Stimulated activated CD8-positive, alpha-beta memory T cell treated with anti-CD3 and anti-CD28 coated beads, Interleukin-4, amount 100 ng/mL, for 24 hours (primary cell): ENCODE measurements around the gene RNF31.
A peak's percentile ranks its signal among the peaks of the same experiment; 100 is the strongest.

Source experiments
- DNase-seq: peaks from one replicate; pipeline ENCODE4 v3.0.0-alpha.2; 2020; ENCODE audit warnings: low read depth

RNF31 gene

GRCh38 chr14:24182110-24182882 lies 35.0 kb downstream of the RNF31 start:
- no peak for DNase-seq

- DNase-seq = no peak
These were observed 35.8 kb downstream of the RNF31 start for GRCh38 chr14:24183014-24183481.

GRCh38 chr14:24184104-24184970 lies 37.0 kb downstream of the RNF31 start:
- no peak for DNase-seq

GRCh38 chr14:24185026-24185425 lies 37.7 kb downstream of the RNF31 start:
- DNase-seq = no peak

GRCh38 chr14:24185741-24186140 lies 38.4 kb downstream of the RNF31 start:
- no peak for DNase-seq

- no peak for DNase-seq
These were observed 39.7 kb downstream of the RNF31 start for GRCh38 chr14:24186831-24187538.

- no peak for DNase-seq
These were observed 40.2 kb downstream of the RNF31 start for GRCh38 chr14:24187539-24187915.

GRCh38 chr14:24188251-24189058 lies 41.2 kb downstream of the RNF31 start, which contains the start of gene IPO4:
TSS of gene IPO4 (minus strand) at chr14:24188816. CDS start at chr14:24188787, 29 bp downstream.
- DNase-seq = peak; percentile 92

GRCh38 chr14:24189059-24189375 lies 41.7 kb downstream of the RNF31 start:
- no peak for DNase-seq

GRCh38 chr14:24189460-24189859 lies 42.2 kb downstream of the RNF31 start:
- no peak for DNase-seq

- no peak for DNase-seq
These were observed 43.1 kb downstream of the RNF31 start for GRCh38 chr14:24190416-24190815.

- DNase-seq = no peak
These were observed 45.6 kb downstream of the RNF31 start for GRCh38 chr14:24192933-24193332.

GRCh38 chr14:24194186-24194872 lies 47.0 kb downstream of the RNF31 start:
- DNase-seq = no peak

GRCh38 chr14:24194873-24195185 lies 47.5 kb downstream of the RNF31 start:
- no peak for DNase-seq

- DNase-seq = peak; percentile 79
These were observed 48.1 kb downstream of the RNF31 start, which contains the start of gene TM9SF1 for GRCh38 chr14:24195186-24196070. TSS of gene TM9SF1 (minus strand) at chr14:24195441. CDS start at chr14:24195019, 422 bp downstream.

GRCh38 chr14:24196071-24197055 lies 49.1 kb downstream of the RNF31 start:
- DNase-seq = no peak

GRCh38 chr14:24197056-24197450 lies 49.8 kb downstream of the RNF31 start:
- no peak for DNase-seq

- no peak for DNase-seq
These were observed 51.7 kb downstream of the RNF31 start for GRCh38 chr14:24198814-24199524.
